HUES6 (cell line): ENCODE data around the gene FHIP1B.
"Not testable (repeated sequence)": the region's sequence is repeated elsewhere in the genome, so short reads cannot be mapped to it uniquely, and the experiment has no call there.

ENCODE experiments used
- H3K27ac ChIP-seq: 2 replicates; pipeline ENCODE4 v1.7.0; 2013; ENCODE audit warnings: low read depth, mild to moderate bottlenecking, low read length, inconsistent platforms
- H3K27me3 ChIP-seq: 2 replicates; pipeline ENCODE4 v1.6.1; 2013; ENCODE audit warnings: low read length; ENCODE audit not compliant: control insufficient read depth, insufficient read depth
- H3K36me3 ChIP-seq: 2 replicates; pipeline ENCODE4 v1.6.1; 2013; ENCODE audit warnings: low read length; ENCODE audit not compliant: control insufficient read depth, insufficient read depth
- H3K4me1 ChIP-seq: 2 replicates; pipeline ENCODE4 v1.6.1; 2013; ENCODE audit warnings: low read length; ENCODE audit not compliant: control insufficient read depth, insufficient read depth
- H3K4me3 ChIP-seq: 2 replicates; pipeline ENCODE4 v1.5.1; 2013; ENCODE audit warnings: low read depth, low read length
- H3K9ac ChIP-seq: one replicate; pipeline ENCODE4 v1.6.1; 2013; ENCODE audit warnings: mild to moderate bottlenecking, low read length
- H3K9me3 ChIP-seq: 2 replicates; pipeline ENCODE4 v1.6.1; 2013; ENCODE audit warnings: low read depth, low read length; ENCODE audit not compliant: control insufficient read depth, insufficient read depth

The FHIP1B gene

GRCh38 chr11:6258141-6258540 is 23.7 kb upstream of the FHIP1B start:
- no peak overlapping the region for H3K4me3 ChIP-seq
- no peak overlapping the region for H3K9ac ChIP-seq
- H3K36me3 ChIP-seq = no peaks in the 10 kb centered on the region
- H3K9me3 ChIP-seq = no peaks in the 10 kb centered on the region
- no peak overlapping the region for H3K27ac ChIP-seq
- H3K27me3 ChIP-seq = peaks cover 80% of the 10 kb centered on the region
- peaks cover 15% of the 10 kb centered on the region for H3K4me1 ChIP-seq

GRCh38 chr11:6253197-6253596 is 18.8 kb upstream of the FHIP1B start:
- Histone ChIP-seq H3K9ac (no peak overlapping the region), H3K27me3 (peaks cover 32% of the 10 kb centered on the region), H3K9me3 (no peaks in the 10 kb centered on the region), H3K4me3 (no peak overlapping the region), H3K4me1 (peaks cover 10% of the 10 kb centered on the region), H3K27ac (no peak overlapping the region), H3K36me3 (no peaks in the 10 kb centered on the region)

GRCh38 chr11:6251990-6252473 is 17.6 kb upstream of the FHIP1B start:
- Histone ChIP-seq H3K36me3 (no peaks in the 10 kb centered on the region), H3K27ac (no peak overlapping the region), H3K27me3 (peaks cover 20% of the 10 kb centered on the region), H3K9me3 (no peaks in the 10 kb centered on the region), H3K9ac (no peak overlapping the region), H3K4me3 (no peak overlapping the region), H3K4me1 (peaks cover 10% of the 10 kb centered on the region)

- Histone ChIP-seq H3K9ac (no peak overlapping the region), H3K27me3 (peaks cover 13% of the 10 kb centered on the region), H3K9me3 (no peaks in the 10 kb centered on the region), H3K27ac (no peak overlapping the region), H3K36me3 (no peaks in the 10 kb centered on the region), H3K4me3 (no peak overlapping the region), H3K4me1 (peaks cover 10% of the 10 kb centered on the region)
Measured at GRCh38 chr11:6251120-6251733, 16.8 kb upstream of the FHIP1B start.

- Histone ChIP-seq H3K27ac (no peak overlapping the region), H3K27me3 (peaks cover 2% of the 10 kb centered on the region; the same call in 1 of the 2 replicates), H3K4me1 (peaks cover 10% of the 10 kb centered on the region), H3K36me3 (no peaks in the 10 kb centered on the region), H3K9ac (no peak overlapping the region), H3K9me3 (no peaks in the 10 kb centered on the region), H3K4me3 (no peak overlapping the region)
Measured at GRCh38 chr11:6249770-6250555, 15.5 kb upstream of the FHIP1B start.

- H3K36me3 ChIP-seq, H3K4me1 ChIP-seq, H3K4me3 ChIP-seq, H3K9ac ChIP-seq, H3K9me3 ChIP-seq, H3K27me3 ChIP-seq, H3K27ac ChIP-seq: not testable (repeated sequence)
Measured at GRCh38 chr11:6248897-6249296, 14.5 kb upstream of the FHIP1B start.

GRCh38 chr11:6248248-6248647 is 13.8 kb upstream of the FHIP1B start:
- Histone ChIP-seq H3K27me3 (no peaks in the 10 kb centered on the region), H3K4me3 (no peak overlapping the region), H3K4me1 (peaks cover 10% of the 10 kb centered on the region), H3K27ac (no peak overlapping the region), H3K9ac (no peak overlapping the region), H3K9me3 (no peaks in the 10 kb centered on the region), H3K36me3 (no peaks in the 10 kb centered on the region)

GRCh38 chr11:6245536-6245935 is 11.1 kb upstream of the FHIP1B start:
- H3K4me3 ChIP-seq = no peak overlapping the region
- no peaks in the 10 kb centered on the region for H3K9me3 ChIP-seq
- no peaks in the 10 kb centered on the region for H3K27me3 ChIP-seq
- H3K36me3 ChIP-seq = no peaks in the 10 kb centered on the region
- H3K4me1 ChIP-seq = no peaks in the 10 kb centered on the region
- no peak overlapping the region for H3K27ac ChIP-seq
- H3K9ac ChIP-seq = no peak overlapping the region

- no peak overlapping the region for H3K4me3 ChIP-seq
- no peaks in the 10 kb centered on the region for H3K27me3 ChIP-seq
- no peaks in the 10 kb centered on the region for H3K4me1 ChIP-seq
- H3K9ac ChIP-seq = no peak overlapping the region
- no peaks in the 10 kb centered on the region for H3K36me3 ChIP-seq
- no peak overlapping the region for H3K27ac ChIP-seq
- H3K9me3 ChIP-seq = no peaks in the 10 kb centered on the region
Measured at GRCh38 chr11:6241316-6241715, 6.9 kb upstream of the FHIP1B start.

GRCh38 chr11:6240781-6241180 is 6.3 kb upstream of the FHIP1B start:
- no peak overlapping the region for H3K9ac ChIP-seq
- H3K4me3 ChIP-seq = no peak overlapping the region
- no peaks in the 10 kb centered on the region for H3K27me3 ChIP-seq
- no peaks in the 10 kb centered on the region for H3K36me3 ChIP-seq
- no peaks in the 10 kb centered on the region for H3K4me1 ChIP-seq
- no peak overlapping the region for H3K27ac ChIP-seq
- H3K9me3 ChIP-seq = no peaks in the 10 kb centered on the region

- Histone ChIP-seq H3K4me3 (no peak overlapping the region), H3K27ac (no peak overlapping the region), H3K36me3 (no peaks in the 10 kb centered on the region), H3K9ac (no peak overlapping the region), H3K27me3 (no peaks in the 10 kb centered on the region), H3K9me3 (no peaks in the 10 kb centered on the region), H3K4me1 (no peaks in the 10 kb centered on the region)
Measured at GRCh38 chr11:6240139-6240538, 5.7 kb upstream of the FHIP1B start.
